ENCODE results near the gene KLHL40.

KLHL40 gene

DNA sequence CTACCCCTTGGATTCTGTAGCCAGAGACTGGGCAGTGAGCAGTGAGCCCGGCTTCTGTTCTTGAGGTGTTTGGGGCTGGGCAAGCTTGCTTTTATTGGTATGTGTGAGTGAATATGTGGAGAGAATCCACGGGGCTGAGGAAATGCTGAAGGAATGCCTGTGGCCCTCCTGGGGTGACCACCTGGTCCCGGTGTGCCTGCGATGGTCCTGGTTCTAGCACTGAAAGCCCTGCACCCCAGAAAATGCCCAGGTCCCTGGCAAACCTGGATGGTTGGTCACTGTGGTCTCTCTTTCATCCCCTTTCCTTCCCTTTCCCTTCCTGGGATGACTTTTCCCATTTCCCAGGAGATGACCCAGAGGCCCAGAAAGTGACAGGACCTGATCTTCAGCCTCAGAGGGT is 27.7 kb upstream of the KLHL40 start:
- DNase-seq = no peak

DNA sequence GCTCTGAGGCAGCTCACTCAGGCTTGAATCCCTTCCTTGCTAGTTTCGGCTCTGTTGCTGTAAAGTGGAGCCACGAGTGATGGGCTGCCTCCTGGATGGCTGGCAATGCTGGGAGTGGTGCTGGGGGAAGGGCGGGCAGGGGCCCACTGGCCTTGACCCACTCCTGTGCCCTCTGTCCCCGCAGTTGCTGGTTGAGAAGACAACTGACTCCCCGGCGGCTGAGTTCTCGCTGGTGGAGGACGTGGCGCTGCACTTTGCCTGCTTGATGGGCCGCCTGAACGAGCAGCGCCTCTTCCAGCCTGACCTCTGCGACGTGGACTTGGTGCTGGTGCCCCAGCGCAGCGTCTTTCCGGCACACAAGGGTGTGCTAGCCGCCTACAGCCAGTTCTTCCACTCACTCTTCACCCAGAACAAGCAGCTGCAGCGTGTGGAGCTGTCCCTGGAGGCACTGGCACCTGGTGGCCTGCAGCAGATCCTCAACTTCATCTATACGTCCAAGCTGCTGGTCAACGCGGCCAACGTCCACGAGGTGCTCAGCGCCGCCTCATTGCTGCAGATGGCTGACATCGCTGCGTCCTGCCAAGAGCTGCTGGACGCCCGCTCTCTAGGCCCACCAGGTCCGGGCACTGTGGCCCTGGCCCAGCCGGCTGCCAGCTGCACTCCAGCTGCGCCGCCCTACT is 27.1 kb upstream of the KLHL40 start:
- no peak for DNase-seq

DNA sequence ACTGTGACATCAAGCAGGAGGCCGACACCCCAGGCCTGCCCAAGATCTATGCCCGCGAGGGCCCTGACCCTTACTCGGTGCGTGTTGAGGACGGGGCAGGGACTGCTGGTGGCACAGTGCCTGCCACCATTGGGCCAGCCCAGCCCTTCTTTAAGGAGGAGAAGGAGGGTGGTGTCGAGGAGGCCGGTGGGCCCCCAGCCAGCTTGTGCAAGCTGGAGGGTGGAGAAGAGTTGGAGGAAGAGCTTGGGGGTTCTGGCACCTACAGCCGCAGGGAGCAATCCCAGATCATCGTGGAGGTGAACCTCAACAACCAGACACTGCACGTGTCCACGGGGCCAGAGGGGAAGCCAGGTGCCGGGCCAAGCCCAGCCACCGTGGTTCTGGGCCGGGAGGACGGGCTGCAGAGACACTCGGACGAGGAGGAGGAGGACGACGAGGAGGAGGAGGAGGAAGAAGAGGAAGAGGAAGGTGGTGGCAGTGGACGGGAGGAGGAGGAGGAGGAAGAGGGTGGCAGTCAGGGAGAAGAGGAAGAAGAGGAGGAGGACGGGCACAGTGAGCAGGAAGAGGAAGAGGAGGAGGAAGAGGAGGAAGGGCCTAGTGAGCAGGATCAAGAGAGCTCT is 26.5 kb upstream of the KLHL40 start:
- no peak for DNase-seq

DNA sequence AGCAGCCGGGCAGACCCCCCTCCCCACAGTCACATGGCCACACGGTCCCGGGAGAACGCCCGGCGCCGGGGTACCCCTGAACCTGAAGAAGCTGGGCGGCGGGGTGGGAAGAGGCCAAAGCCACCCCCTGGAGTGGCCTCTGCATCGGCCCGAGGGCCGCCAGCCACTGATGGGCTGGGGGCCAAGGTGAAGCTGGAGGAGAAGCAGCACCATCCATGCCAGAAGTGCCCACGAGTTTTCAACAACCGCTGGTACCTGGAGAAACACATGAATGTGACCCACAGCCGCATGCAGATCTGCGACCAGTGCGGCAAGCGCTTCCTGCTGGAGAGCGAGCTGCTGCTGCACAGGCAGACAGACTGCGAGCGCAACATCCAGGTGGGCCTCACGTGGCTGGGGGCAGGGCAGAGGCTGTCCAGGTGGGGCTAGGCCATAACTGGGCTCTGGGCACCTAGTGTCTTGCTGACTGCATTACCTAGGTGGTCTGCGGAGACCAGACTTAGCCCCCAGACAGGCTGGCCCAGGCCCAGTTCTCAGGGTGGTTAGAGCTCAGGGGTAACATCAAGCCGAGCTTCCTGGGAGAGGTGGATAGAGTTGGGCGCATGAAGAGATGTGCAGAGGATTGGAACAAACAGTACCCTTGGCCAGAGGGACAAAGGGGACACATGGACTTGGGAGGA is 25.7 kb upstream of the KLHL40 start:
- DNase-seq = no peak

DNA sequence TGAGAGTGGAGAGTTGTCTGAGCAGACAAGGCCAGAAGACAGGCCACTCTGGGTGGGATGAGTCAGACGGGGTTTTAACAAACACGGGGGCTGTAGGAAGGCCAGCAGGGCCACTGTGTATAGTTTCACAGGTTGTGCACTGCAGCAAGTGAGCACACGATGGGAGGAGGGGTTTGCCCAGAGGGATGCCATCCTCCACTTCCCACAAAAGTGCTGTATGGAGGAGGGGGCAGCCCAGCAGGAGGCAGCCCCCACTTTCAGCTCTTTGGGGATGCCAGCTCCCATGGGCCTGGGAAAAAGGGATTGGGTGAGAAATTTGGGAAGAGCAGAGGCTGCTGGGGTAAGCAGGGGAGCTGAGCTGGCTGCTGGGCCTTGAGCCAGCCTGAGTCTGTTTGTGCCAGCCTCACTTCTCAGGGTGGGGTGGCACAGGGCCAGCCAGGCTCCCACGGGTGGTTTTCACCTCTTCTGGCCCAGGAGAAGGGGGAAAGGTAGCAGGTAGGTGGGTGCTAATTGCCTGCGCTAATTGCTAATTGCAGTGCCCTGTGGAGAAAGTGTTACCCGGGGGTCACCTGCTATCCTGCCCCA is 25.1 kb upstream of the KLHL40 start:
- DNase-seq = no peak

DNA sequence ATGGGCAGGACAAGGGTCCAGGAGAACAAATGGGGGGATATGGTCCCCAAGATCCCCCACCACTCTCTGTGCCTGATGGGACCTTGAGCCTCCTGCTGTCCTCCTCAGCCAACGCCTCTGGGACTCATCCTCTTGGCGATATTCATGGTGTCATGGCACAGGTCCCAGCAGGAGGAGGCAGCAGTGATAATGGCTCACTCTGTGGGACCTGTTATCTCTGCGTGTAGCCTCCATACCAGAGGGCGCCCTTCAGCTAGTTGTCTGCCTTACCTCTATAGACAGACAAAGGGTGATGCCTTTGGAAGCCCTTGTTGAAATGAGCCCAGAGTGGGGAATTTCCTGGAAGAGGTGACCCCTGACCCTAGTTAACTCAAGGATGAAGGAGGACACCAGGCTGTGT is 24.4 kb upstream of the KLHL40 start:
- DNase-seq = no peak

DNA sequence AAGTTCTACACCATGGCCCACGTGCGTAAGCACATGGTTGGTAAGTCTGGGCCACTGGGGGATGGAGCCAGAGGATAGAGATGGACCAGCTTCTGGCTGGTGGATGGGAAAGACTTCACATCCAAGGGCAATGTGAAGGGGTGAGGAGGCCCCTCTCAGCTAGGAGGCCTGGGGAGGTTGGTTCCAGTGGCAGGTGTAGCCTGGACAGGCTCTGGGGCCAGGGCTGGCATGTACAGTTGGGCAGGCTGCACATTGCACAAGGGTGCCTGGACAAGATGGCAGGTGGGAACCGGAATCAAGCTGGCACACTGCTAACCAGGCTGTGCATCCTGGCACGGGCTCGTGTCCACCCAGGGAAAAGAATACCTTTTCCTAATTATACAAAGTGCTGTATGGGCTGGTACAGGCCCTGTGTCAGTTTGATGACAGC is 23.7 kb upstream of the KLHL40 start:
- no peak for DNase-seq

DNA sequence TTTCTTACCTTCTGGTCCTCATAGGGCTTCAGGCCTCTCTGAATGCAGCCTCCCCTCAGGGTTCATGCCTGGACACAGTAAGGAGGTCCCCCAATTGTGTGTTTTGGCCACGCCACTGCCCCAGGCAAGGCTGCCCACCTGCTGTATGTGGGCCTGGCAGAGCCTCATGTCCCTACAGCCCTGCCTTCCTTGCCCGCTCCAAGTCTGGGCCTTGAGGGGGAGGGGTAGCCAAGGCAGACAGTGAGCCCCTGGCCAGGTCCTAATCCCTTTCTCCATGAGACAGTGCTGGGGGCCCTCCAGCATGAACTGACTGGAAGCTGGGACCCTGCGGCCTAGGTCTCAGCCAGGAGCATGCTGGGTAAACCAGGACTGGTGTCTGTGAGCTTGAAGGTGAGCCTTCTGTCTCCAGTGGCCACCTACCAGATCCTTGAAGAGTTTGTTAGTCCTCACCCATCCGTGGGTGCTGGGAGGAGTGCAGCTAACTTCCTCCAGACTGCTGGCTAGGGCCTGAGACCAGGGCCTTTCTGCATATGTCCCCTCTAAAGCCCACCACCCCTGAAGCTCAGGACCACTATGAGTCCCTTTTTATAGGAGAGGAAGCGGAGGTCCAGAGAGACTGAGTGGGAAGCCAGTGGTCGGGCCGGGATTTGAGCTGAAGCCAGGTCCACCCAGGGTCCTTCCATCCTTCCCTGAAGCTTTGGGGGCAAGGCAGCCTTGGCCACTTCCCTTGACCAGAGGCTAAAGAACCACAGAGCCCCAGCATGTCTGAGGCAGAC is 23.1 kb upstream of the KLHL40 start:
- DNase-seq = no peak

DNA sequence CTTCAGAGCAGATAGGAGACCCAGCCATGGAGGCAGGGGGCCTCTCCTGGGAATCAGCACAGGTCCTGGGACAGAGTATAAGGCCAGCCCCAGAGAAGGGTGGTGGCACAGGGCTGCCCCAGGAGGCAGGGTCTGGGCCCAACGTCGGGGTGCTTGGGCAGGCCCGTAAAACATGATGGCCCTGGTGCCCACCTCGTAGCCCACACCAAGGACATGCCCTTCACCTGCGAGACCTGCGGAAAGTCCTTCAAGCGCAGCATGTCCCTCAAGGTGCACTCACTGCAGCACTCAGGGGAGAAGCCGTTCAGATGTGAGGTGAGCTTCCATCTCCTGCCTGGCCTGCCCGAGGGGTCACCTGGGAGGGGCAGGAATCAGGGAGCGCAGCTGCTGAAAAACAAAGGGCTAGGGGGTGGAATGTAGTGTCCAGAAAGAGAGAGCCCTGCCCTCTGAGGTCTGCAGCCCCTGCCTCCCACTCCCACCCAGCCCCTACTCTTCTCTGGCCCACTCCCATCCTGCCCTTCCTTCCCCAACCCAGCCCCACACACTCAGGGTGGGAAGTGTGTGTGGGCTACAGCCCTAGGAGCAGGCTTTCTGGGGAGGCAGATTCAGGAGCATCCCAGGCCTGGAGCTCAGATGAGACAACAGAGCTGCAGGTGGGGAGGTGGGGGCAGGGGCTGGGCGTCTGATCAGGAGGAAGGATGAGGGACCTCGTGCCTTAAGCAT is 22.4 kb upstream of the KLHL40 start:
- DNase-seq = no peak

DNA sequence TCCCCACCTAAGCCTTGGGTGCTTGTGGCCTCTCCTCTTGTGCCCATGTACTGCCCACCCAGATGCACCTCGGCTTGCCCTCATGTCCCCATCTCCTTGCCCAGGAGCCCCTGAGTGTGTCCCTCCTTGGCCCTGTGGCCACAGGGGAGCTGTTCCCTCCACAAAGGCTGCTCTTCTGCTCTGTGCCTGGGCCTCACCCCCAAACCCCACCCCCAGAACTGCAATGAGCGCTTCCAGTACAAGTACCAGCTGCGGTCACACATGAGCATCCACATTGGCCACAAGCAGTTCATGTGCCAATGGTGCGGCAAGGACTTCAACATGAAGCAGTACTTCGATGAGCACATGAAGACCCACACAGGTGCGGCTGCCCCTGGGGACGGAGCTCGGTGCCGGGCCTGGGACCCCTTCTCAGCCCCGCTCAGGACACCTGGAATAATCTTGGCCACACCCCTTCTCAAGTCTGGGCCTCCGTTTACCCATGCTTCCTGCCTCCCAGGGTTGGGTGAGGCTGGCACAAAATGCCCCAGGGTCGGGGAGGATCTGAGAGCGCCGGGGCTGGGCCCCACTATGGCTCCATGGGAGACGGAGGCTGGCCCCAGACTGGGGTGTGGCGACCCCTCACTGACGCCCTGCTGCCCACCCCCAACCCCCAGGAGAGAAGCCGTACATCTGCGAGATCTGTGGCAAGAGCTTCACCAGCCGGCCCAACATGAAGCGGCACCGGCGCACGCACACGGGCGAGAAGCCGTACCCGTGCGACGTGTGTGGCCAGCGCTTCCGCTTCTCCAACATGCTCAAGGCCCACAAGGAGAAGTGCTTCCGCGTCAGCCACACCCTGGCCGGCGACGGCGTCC is 21.5 kb upstream of the KLHL40 start:
- DNase-seq = no peak

DNA sequence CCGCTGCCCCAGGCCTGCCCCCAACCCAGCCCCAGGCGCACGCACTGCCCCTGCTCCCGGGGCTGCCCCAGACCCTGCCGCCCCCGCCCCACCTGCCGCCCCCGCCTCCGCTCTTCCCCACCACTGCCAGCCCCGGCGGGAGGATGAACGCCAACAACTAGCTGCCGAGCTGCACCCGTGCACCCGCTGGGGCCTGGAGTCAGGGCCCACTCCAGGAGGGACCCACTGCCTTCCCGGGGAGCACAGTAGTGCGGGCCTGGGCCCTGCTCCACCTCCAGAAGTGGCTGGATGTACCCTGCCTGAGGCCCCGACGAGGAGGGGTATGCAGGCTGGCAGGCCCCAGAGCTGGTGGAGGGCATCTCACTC is 20.9 kb upstream of the KLHL40 start:
- DNase-seq = no peak

DNA sequence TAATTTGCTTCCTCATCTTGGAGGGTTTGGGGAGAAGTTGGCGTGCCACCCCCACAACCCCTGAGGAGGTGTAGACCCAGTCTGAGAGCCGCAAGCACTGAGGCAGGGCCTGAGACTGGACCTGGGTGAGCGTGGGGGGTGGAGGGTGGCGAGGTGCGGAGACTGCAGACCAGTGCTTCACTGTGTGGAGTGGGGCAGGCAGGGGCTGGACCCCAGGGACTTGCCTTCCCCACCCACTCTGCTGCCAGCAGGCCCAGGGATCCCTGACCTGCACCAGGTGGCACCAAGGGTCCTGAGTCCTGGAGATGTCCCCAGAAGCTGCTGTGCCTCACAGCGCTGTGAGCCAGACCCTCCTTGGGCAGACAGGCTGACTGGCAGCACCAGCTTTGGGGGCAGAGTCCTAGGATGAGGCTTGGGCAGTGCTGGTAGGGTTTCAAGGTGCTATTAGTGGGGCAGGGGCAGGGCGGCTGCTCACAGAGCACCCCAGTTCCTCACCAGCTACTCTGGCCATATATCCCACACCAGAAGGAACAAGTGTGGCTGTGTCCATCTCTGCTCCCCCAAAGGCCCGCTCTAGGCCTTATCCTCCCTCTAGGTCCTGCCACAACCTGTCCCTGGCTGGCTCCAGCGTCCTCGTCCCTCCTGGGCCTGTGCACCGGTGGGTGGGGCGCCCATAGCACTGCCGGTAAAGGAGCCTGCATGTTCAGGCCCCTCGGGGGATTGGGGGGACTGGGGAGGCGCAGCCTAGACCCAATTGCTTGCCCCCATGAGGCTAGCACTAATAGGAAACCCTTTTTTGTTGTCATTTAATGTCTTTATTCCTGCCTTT is 20.1 kb upstream of the KLHL40 start:
- no peak for DNase-seq

DNA sequence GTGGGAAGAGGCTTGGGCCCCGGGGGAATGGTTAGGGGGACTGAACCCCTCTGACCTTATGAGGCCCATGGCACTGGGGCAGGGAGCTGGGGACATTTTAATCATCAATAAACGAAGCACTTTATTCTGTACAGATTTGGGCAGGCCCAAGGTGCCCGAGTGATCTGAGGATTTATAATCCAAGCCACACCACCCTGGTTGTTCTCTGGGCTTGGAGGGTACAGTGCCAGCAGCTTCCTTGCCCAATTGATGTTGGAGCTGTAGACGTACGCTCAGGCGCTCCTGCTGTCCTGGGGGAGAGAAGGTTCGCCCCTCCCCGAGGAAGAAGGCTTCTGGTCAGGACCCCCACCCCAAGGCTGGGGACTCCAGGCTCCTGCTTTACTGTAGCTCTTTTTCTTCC is 19.3 kb upstream of the KLHL40 start:
- DNase-seq = no peak

DNA sequence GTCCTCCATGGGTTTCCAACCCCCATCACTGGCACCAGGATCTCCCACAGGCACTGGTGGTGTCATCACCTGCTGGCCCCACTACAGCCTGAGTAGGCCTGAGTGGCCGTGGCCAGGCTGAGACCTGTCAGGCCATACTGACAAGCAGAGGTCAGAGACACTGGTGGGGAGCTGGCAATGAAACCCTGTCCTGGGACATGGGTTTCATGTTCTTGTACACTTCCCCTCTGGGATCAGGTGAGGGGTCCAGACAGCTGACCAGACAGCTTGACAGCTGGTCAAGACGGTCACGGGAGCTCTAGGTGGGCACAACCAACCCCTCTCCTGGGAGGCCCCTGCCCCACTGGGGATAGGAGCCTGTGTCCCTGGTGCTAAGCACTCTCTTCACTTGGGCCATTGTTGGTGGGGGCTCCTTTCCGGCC is 18.7 kb upstream of the KLHL40 start:
- no peak for DNase-seq

DNA sequence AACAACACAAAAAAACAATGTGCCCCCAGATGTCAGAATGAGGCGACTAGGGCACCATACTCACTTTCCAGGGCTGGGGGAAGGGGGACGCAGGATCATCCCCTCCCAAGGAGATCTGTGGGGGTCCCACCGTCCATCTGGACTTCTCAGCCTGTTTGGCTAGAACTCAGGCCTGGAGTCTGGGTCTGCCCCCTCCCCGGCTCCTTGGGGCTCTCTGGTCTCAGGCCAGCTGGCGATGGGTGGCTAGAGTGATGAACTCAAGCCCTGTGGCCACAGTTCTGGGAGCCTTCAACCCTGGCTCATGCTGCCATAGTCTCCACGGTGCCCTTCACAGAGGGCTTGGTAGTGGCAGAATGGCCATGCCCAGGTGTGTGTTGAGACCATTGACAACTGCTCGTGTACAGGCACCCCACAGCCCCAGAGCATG is 18.2 kb upstream of the KLHL40 start:
- DNase-seq = no peak

DNA sequence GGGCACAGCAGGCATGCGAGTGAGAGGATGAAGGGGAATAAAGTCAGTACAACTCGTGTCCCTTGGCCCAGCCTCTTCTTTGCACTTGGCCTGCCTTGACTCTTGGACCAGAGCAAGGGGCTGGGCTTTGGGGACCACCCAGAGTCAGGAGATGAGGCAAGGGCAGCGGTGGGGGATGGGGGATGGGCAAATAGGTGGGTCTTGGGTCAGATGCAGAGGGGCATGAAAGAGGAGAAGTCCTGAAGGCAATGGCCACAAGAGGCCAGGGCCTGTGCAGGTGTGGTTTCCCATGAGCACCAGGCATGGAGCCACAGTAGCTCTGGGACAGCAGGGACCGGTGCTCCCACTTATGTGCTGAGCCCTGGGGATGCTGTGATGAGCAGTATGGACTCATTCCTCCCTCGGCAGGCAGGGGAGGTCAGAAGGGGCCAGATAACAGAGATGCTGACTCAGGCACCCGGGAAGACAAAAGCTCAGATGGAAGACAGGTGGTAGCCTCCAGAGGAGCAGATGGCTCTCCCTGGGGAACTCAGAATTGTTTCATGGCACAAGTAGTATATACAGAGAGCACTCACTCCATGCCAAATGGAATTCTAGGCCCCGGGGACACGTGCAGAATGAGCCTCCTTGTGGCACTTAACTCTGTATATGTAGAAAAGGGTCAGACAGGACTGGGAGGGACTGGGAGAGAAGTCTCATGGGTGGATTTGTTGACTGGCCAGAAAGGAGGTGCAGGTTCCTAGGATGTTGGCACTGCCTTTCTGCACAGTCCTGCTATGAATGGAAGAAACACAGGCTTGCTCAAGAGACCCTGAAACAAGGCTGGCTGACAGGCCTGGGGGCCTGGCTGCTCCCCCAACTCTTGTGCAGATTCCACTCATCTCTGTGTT is 17.6 kb upstream of the KLHL40 start:
- DNase-seq = no peak

DNA sequence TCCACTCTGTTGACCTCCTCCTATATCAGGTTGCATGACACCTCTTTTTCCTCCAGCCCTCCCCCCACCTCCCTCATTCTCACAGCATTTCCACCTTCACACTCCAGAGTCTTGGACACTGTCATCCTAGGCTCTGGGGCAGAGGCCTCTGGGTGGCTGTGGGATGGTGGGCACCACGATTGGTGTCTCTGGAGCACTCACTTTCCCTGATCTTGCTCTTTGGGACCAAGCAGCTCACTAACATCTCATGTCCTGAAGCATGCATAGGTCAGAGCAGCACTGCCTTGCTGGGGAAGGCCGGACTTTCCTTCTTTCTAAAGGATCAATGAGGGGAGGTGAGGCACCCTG is 16.9 kb upstream of the KLHL40 start:
- no peak for DNase-seq

DNA sequence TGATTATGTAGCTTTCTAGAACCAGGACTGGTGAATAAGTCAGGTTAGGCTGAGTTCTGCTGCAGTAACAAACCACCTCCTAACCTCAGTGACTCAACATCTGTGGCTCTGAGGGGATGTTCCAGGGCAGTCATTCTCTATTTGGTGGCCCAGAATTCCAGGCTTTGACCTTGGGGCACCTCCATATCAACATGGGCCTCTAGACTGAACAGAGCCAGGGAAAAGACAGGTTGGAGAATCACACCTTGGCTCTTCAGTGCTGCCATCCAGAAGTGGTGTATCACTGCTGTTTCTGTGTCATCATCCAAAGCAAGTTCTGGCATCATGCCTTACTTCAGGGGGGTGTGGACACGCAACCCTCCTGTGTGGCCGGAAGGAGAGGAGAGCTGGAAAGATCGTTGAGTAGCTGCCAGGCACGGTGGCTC is 16.5 kb upstream of the KLHL40 start:
- DNase-seq = no peak

DNA sequence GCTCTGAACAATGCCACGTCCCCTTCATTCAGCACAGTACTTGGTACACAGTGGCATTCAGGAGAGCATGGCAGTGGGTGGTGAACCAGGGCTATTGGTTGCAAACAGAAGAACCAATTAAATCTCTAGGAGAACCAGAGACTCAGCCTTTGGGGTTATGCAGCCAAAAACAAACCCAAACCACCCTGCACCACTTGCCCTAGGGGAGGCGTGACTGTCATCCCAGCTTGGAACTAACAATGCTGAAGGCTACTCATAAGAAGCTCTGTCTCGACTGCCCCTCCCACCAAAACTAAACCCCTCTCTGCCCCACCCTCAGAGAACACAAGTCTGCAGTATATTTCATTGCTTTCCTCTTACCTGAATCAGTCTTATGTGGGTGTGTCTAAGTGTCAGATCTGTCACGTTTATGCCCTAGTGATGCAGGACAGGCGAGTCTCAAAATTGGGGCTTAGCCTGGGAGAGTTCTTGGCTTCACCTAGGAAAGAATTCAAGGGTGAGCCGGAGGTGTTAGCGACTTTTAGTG is 15.2 kb upstream of the KLHL40 start:
- no peak for DNase-seq
